ENCODE results near the gene ACTR5.

DNA sequence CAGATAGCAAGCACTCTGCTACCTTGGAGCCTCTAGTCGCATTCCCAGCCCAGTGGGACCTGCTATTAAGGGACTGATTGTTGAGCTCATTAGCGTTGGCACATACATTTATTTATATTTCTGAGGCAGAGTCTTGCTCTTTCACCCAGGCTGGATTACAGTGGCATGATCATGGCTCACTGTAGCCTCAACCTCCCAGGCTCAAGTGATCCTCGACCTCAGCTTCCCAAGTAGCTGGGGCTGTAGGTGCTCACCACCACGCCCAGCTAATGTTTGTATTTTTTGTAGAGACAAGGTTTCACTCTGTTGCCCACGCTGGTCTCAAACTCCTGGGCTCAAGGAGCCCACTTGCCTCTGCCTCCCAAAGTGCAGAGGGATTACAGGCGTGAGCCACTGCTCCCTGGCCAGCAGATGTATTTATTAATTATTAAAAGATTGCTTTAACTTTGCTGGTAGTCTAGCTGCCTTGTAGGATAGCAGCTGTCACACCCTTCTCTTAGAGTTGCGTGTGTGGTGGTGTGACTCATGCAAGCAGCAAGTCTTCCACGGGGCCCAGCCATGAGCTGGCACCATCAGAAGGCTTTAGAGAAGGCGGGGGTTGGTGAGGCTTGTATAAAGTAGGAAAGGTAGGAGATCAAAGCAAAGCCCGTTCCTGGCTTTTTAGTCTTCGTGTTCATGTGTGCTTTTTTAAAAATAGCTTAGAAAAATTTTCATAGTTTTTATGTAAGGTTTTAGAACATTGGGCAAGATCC, 16.5 kb downstream of the ACTR5 start:
- TF ChIP-seq, protein P1, sequence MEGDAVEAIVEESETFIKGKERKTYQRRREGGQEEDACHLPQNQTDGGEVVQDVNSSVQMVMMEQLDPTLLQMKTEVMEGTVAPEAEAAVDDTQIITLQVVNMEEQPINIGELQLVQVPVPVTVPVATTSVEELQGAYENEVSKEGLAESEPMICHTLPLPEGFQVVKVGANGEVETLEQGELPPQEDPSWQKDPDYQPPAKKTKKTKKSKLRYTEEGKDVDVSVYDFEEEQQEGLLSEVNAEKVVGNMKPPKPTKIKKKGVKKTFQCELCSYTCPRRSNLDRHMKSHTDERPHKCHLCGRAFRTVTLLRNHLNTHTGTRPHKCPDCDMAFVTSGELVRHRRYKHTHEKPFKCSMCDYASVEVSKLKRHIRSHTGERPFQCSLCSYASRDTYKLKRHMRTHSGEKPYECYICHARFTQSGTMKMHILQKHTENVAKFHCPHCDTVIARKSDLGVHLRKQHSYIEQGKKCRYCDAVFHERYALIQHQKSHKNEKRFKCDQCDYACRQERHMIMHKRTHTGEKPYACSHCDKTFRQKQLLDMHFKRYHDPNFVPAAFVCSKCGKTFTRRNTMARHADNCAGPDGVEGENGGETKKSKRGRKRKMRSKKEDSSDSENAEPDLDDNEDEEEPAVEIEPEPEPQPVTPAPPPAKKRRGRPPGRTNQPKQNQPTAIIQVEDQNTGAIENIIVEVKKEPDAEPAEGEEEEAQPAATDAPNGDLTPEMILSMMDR (IDR thresholded peaks at IDR 0.05) = no peak
- TF ChIP-seq POLR2A (IDR thresholded peaks at IDR 0.05) (no peak), EP300 (IDR thresholded peaks at IDR 0.05; ENCODE audit: low read depth) (no peak)
